GM19351 (cell line): ENCODE measurements around the gene PPIL6.
A peak's percentile ranks its signal among the peaks of the same experiment; 100 is the strongest.

Source experiments
- ATAC-seq: cut with Tn5 transposase; IDR thresholded peaks from one replicate; pipeline ENCODE4 v1.9.1; 2021; ENCODE audit warnings: mild to moderate bottlenecking, moderate library complexity; ENCODE audit not compliant: unreplicated experiment

Gene PPIL6

DNA sequence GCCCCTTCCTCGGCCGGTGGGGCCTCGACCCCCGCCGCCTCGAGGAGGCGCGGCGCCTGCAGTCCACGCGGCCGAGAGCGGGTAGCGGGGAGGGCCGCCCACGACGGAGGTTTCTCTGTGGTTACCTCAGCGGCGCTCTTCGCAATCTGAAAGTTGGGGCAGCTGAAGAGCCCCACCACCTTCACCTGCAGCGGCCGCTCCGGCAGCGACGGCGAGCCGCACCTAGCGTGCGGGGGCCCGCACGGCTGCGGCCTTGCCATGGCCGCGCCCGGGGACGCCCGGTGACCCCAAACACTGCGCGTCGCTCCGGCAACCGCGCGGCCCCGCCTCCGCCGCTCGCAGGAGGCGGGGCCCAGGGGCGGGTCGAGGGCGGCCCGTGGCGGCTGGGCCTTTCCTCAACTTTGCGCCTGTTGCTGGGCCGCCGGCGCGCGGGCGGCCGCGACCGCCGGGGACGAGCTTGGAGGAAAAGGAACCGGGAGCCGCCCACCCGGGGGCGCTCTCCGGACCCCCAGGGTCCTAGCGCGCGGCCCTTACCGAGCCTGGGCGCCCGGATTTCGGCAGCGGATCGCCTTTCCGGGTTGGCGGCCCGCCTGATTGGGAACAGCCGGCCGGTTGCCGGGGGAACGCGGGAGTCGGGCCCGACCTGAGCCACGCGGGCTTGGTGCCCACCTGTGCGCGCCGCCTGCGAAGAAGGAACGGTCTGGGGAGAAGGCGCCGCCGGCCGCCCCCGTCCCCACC is at the start of gene PPIL6, which contains the start of gene SMPD2:
PPIL6 (minus strand) TSS at position 298 of the 738 bp plus-strand sequence; CDS start at position 260, 38 bp downstream.
SMPD2 (plus strand) TSS at position 394 of the 738 bp plus-strand sequence. CDS start 398 bp downstream, outside the sequence.
- ATAC-seq: peak; percentile 86

DNA sequence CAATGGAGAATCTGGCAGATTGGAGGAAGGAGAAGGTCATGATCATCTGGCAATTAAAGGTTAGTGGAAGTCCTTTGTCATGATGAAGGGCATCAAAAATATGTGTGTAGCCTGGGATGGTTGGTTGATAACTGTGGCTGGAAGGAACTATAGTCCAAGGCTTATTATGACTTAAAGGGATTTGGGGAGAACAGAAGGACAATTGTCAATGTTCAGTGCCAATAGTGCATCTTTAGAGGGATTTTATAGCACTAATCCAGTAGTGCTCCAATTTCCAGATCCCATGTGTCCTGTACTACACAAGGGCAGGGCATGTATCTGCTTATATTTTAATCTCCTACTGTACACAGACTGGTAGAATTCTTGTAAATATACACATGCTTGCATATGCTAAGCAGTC is 47.6 kb upstream of the PPIL6 start:
- ATAC-seq: no peak

DNA sequence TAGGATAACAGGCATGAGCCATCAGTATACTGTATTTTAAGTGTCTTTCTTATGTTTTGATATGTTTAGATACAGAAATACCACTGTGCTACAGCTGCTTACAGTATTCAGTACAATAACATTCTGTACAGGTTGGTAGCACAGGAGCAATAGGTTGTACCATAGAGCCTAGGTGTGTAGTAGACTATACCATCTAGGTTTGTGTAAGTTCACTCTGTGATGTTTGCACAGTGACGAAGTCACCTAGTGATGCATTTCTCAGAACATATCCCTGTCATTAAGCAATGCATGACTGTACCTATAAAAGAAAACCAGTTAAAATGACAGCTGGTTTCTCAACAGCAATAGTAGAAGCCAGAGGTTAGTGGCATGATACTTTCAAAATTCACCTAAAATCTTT is 45.6 kb upstream of the PPIL6 start:
- no peak for ATAC-seq

DNA sequence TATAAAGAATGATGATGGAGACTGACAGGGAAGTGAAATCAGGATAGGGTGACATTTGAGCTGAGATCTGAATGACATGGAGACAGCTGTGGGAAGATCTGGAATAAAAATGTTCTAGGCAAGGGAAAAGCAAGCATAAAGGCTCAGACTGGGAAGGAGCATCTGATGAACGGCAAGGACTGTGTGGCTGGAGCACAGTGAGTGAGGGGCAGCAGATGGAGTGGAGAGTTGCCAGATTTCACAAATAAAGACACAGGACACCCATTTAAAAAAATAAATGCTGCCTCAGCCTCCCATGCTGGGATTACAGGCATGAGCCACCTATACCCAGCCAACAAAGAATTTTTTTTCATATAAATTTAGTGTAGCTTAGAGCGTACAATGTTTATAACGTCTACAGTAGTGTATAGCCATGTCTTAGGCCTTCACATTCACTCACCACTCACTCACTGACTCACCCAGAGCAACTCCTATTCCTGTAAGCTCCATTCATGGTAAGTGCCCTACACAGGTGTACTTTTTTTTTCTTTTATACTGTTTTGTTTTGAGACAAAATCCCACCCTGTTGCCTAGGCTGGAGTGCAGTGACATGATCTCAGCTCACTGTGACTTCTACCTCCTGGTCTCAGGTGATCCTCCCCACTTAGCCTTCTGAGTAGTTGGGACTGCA is 45.0 kb upstream of the PPIL6 start:
- ATAC-seq: no peak

DNA sequence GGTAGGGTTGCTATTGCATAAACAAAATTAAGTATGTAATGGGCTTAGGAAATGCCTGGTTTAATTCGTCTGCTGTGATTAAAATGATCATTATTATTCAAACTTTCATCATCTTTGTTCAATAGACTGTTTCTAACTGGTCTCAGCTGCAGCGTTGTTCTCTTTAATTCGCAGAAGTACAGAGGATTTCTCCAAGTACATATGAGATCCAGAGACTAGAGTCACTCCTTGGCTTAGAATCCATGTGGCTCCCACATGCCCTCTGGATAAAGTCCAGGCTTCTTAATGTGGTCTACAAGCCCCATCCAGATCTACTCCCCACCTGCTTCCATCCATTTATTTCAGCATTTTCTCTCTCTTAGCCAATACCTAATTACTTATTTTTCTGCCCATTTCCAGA is 43.7 kb upstream of the PPIL6 start:
- ATAC-seq: no peak

DNA sequence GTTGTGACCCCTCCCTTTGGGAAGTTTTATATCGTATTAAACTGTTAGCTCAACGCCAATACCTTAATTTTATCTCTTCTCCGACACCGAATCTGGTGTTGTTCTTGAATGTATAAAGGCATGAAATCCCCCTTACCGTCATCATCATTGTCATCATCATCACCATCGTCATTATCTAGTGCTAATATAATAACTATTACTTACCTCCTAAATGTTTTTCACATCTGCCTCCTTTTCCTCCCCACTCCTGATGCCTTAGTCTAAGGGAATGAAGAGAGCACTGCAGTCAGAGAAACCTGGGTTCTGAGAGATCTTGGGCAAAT is 43.3 kb upstream of the PPIL6 start:
- ATAC-seq: peak; percentile 13

DNA sequence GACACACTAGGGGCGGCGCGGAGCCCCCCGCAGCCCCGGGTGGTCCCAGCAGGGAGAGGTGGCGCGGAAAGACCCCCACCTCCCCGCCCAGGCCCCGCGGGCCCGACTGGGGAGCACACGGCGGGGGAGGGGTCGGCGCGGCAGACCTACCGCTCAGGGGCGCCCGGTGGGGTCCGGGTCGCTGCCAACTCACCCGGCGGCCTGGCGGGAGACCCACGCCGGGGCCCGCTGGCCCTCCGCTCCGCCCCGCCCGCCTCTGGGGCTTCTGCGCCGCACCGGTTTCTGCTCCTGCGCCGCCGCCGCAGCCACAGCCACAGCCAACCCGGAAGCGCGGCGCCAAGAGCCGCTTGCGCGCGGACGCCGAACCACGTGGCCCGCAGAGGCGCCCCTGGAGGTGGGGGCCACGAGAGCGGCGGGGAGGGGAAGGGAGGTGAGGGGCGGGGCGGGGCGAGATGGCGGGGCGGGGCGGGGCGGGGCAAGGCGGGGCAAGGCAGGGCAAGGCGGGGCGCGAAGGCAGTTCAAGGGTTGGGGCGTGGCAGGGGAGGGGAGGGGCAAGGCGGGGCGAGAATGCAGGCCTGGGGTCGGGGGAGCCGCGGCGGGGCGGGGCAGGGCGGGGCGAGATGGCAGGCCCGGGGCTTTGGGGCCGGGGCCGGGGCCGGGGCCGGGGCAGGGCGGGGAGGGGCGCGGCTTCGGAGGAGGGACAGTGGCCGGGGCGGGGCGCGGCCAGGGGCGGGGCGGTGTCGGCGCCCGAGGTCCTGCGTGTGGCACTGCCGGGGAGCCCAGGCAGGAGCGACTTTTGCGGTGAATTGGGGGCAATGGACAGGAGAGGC is 42.7 kb upstream of the PPIL6 start, which contains the start of gene ZBTB24:
ZBTB24 (minus strand) TSS at position 315 of the 830 bp plus-strand sequence. CDS start 1,193 bp downstream, outside the sequence.
- ATAC-seq: peak; percentile 86

DNA sequence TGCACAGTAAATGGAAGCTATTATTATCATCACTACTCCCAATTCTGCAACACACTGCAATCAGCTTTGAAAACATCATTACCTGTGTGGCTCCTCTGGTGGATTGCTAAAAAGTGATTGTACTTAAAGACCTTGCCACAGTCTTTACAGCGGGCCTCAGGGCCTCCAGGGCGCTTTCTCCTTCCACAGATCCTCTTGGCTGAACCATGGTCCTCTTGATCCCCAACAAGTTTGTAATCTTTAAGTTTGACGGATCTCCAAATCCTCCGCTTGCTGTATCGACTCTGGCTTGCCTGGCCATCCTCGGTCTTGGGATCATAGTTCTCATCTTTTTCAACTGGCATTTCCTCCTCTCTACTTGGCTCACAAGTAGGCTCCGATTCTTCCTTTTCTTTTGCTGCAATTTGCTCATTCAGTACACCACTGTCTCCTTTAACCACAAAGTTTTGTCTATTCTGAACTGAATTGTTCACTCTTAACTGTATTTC is 40.6 kb upstream of the PPIL6 start:
- no peak for ATAC-seq

DNA sequence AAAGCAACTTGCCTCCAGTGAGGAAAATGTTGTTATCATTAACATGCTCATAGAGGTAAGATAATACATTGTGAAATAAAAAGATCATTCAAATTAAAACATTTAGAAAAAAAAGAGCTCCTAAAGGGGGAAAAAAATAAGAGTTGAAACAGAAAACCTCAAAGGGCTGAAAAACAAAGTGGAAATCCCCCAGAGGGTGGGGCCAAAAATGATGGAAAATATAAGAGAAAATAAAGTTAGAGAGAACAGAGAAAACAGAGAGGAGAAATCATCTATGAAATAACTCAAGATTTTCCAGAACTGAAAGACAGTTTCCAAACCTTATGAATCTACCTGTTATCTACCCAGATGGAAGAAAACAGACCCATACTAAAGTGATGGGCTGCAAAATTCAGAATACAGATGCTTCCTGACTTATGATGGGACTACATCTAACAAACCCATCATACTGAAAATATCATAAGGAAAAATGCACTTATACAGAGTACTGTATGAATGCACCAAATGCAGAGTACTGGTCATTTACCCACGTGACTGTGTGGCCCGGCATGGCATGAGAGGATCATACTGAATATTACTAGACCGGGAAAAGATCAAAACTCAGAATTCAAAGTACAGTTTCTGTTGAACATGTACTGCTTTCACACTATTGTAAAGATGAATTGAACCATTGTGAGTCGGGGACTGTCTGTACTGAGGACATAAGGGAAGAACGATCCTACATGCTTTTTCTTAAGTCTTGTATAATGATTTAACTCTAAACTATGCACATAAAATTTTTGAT is 38.6 kb upstream of the PPIL6 start:
- ATAC-seq: no peak

DNA sequence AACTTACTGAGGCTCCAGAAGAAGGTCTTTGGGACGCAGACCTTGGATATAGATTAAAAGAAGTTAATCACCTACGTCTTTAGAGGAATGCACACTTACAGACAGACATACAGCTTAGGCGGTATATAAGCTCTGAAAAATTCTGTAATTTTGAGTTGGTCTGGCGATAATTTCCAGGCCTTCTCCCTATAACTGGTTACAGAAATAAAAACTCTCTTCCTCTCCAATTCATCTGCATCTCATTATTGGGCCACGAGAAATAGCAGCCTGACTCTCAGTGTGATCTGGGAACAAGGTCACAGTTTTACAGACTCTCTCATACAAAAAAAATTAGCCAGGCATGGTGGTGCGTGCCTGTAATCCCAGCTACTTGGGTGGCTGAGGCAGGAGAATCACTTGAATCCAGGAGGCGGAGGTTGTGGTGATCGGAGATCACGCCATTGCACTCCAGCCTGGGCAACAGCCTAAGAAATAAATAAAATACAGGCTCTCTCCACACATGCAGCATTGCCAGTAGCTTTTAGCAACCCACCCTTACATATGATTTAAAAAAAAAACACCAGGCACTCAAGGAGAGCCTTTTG is 37.9 kb upstream of the PPIL6 start:
- no peak for ATAC-seq

DNA sequence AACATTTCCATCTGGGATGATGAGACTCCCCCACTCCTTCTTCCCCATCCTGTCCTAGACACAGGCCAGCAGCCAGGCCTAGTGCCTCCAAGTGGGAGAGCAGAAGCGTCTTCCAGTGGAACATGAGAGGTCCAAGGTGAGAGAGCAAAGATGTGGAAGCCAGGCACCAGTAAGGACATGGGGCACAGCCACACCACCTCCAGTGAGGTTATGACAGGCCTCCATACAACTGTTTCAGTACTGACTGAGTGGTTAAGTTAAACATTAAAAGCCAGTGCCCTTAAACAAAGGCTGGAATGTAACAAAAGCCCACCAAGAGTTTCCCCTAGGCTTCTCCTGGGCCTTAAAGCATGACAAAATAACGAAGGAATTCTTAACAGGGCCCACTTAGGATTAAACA is 37.3 kb upstream of the PPIL6 start:
- ATAC-seq: no peak

DNA sequence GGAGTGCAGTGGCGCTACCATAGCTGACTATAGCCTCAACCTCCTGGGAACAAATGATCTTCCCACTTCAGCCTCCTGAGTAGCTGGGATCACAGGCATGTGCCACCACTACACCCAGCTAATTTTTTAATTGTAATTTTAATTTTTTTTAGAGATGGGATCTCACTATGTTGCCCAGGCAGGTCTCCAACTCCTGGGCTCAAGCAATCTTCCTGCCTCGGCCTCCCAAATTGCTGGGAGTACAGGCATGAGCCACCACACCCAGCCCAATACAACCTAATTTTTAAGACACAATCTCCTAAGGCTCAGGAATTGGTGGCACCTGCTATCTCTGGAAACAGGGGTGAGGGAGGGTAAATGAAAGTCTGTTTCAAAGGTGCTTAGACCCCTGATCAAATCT is 36.8 kb upstream of the PPIL6 start:
- ATAC-seq: no peak

DNA sequence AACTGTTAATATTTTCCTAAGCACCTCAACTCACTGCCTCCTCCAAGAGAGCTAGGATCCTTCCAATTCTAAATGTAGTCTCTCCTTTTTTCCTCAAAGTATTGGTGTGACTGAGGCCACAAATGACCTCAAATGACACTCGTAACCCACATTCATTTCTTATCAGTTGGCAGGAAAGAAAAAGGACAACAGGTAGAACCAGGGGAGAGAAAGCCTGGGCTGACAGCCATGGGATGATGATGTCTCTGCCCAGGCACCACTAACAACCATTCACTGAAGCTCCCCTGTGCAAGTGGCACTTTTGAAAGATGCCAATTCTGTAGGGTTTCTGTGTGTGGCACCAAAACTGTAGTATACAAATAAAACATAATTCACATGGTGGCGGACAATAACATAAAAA is 35.2 kb upstream of the PPIL6 start:
- no peak for ATAC-seq

DNA sequence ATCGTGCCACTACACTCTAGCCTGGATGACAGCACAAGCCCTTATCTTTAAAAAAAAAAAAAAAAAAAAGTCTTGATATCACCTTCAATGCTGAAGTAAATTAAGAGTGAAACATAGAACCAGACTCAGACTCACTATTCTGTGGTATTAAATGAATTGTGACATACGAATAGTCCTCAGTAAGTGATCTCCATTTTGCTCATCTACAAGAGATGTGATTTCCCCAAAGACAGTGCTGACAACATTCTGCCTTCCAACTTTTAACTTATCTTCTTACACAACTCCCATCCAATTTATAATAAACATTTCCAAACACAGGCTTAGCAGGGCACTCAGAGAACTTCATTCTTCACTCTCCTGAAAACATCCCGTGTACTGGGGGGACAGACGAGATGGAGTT is 34.6 kb upstream of the PPIL6 start:
- ATAC-seq: no peak

DNA sequence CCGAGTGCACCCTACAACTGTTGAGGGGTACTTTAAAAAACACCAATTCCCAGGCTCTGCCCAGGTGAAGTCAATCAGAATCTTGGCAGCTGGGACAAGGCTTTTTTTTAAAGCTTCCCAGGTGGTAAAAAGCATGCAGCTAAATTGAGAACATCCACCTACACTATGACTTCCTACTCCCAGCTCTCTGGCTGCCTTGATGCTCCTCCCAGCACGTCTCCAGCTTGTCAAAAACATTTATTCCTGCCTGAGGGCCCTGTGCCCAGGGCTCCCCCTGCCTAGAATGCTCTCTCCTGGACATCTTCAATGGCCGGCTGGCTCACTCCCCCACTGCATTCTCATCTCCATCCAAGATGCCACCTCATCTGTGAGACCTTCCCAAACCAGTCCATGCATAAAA is 32.7 kb upstream of the PPIL6 start:
- no peak for ATAC-seq

DNA sequence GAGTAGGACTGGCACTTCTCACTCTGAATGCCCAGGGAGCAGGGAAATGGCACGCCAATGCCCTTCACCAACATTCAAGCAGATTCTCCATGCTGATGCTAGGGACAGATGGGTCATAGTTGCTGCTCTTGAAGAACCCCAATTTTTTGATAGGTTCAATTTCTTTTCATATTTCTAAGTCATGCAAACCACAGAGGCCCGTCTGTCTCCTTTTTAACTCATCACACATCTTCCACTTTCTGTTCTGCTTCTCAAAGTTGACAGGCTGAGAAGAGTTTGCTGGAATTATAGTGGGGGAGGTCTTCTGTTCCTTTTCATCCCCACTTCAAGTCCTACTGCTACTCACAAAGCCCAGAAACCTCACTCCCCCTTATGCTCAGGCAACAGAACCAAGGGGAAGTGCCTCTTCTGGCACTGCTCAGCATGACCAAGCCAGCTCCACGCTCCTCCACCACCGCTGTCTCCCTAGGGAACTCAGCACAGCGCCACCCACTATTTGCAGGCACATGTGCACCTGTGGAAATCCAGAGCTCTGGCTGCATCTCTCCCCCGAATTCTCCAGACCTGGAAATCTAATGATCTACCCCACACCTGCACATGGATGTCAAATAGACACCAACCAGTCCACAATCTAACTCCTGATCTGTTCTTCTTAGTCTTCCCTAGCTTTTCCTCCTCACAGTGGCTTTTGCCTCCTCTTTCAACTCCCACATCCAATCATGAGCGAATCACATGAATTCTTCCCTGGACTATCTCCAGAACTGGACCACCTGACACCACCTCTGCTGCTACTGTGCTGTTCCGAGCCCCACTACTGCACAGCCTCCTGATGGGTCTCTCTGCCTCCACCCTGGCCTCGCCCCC is 31.9 kb upstream of the PPIL6 start:
- ATAC-seq: peak; percentile 70

DNA sequence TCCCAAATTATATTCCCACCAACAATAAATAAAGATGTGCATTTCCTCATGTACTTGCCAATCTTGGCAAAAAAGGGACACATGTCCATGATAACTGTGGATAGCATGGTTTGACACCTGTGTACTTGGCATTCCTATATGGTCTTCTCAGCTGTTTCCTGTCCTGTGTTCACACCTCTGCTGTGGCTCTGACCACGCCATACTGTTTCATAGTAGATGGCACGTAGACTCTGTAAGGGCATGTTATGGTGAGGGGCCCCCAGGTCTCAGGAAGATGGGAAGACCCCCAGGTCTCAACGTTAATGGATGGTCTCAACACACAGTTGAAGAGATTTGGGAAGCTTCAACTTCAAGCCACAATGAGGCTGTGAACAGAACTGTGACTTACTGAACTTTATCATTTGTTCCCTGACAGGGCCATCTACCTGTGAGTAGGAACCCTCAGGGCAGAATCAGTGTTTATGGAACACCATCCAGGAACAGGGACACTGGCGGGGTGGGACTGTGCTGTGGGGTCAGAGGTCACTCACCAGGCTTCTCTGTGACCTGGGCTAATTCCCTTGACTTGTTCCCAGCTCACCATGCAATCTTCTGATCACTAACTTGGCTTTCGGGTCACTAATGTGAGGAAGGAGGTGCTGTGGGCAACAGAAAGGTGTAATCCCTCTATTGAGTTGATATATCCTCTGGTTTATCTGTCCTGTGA is 30.8 kb upstream of the PPIL6 start:
- no peak for ATAC-seq

DNA sequence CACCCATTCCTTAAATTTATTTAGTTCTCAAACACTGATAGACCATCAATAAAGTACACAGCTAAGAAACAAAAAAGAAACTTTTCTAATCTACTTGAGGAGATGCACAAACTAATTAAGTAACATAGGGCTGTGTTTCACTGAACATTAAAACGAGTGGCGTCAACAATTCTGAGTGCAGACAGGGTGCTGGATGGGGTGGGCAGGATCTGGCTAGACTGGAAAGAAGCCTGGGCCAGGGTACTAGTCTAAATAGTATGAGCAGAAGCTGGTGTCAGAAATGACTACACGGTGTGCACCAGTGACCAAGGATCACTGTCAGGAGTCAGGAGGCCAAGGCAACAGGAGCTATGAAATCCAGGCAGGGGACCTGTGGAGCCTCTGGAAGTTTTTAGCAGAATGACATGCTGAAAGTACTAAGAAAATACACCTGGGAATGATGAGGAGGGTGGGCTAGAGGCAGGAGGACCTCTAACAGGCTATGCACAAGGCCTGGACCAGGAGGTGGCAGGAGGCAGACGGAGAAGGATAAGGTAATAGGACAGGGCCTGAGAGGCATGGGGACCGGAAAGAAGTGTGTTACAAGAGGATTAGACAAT is 29.3 kb upstream of the PPIL6 start:
- no peak for ATAC-seq
